NCI-H2107 treated with DMSO at 0.1 percent for 48 hours (cell line): ENCODE measurements around the gene PAPPA.

ENCODE experiments used
- DNase-seq: peaks from one replicate; lab custom pipeline; 2025; ENCODE audit not compliant: unreplicated experiment; lab: John Stamatoyannopoulos, UW

The PAPPA gene

GRCh38 chr9:116409129-116409528 is 255.5 kb downstream of the PAPPA start:
- no peak for DNase-seq

DNA sequence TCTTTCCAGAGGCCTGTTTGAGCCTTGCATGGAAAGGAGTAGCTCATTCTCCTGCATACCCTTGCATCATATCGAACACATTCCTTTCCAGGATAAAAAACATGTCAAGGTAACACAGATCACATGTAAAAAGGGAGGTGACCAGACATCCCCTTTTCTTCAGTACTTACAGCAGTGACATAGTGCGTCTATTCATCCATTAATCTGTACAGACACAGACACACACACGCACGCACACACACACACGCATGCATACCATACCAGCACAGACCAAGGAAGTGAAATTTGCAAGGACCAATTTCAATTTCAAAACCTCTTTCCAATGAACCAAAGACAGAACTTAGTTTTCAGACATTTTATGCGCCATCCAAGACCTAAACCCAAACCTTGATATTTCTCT is 256.0 kb downstream of the PAPPA start:
- no peak for DNase-seq

DNA sequence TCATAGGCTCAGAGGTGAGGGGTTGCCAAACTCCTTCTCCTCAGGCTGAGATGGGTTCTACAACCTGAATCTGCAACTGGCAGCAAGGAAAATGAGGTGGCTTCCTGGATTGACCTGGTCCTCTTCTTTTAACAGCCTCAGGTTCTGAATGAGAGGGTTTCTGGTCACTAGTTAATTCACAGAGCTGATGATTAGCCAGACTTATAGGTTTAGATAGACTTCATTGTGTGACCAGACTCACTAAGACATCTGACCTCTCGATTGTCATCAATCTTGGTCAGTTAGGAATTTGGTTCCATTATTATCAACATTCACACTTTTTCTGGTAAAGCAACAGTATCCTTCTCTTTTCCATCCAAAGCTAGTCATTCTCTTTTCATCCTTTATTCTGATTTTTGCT is 257.9 kb downstream of the PAPPA start:
- DNase-seq: no peak

GRCh38 chr9:116414374-116414773 is 260.8 kb downstream of the PAPPA start:
- no peak for DNase-seq

- no peak for DNase-seq
Observed at GRCh38 chr9:116416421-116416820, 262.8 kb downstream of the PAPPA start.

DNA sequence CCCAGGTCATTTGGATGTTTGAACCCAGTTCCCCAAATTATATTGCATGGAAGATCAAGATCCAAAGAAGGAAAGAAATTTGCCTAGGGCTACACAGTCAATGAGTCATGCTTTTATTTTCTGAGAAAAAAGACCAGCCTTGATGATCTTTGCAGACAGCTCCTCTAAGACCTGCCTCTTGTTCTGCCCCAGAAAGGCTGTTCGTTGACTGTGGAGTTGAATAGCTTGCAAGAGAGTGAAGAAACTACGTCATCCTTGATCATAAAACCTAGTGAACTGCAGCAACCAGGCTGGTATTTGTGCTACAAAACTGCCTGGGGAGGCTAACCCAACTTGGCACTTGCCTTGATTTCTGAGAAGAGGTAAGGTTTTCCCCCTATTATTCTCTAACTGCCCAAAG is 263.9 kb downstream of the PAPPA start:
- DNase-seq: no peak

- DNase-seq: no peak
Observed at GRCh38 chr9:116419181-116419580, 265.6 kb downstream of the PAPPA start.

DNA sequence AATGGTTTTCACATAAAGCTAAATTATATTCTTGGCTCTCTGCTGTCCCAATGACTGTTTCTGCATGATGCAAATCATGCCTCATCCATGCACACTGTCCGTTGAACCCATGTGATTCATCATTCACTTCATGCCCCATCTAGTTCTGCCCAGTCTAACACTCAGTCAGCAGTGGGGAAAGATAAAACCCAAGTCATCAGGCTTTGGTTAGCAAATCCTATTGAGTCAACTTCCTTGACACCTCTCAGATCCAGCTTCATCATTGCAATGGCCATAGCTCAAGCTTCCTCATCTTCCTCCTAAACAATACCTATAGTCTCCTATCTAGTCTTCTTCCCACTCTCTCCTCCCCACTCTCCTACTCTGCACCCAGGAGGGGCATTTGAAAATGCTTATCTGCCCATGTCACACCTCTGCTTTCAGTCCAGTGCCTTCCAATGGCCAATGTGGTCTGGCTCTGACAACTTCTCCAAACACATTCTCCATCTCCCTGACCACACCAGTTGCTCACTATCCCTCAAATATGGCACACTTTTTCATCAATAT is 267.5 kb downstream of the PAPPA start:
- no peak for DNase-seq

DNA sequence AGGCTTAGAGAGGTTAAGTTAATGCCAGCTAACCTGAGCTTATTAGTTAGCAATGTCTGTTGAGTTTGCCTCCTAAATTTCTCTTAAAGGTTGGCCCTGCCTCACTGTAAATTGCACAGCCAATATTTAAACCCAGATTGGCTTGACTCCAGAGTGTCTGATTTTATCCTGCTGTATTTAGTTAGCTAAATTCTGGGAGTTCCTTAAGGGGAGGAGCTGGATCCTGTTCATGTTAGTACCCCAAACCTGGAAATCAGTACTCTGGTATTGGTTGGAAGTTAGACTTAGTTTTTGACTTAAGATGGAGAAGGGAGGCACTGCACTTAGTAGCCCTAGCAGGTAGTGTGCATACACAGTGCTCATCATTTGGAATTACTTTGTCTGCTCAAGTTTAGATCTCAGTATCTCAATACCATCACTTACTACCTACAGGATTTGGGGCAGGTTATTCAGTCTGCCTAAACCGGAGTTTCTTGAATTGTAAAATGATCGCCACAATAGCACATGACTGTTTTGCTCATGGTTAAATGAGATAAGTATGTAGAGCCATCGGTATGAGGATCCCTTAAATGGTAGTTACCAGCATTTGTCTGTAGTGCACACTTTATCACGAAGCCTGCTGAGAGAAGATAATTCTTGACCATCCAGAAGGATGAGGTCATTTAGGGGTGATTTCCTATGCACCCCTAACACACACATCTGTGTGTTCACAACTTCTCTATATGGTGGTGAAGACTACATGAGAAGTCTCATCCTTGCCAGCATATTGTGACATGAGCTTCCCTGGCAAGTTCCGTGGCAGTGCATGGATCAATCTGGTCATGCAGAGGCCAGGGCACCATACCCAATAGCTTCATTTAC is 268.8 kb downstream of the PAPPA start:
- no peak for DNase-seq

DNA sequence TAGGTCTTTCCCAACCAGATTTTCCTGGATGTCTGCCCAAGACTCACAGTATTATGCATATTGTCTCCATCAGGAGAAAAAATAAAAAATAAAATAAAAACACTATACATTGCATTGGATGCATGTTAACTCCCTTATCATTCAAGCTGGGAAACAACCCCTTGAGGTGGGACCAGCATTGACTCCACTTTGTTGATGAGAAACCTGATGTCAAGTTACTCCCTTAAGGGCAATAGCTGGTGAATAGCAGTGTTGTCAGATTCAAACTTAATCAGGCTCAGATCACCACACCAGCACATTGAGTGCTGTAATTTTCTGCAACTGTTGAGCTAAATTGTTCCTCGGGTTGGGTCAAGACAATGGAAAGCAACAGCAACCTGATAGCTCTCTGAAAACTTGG is 269.6 kb downstream of the PAPPA start:
- peak; percentile 33 for DNase-seq

DNA sequence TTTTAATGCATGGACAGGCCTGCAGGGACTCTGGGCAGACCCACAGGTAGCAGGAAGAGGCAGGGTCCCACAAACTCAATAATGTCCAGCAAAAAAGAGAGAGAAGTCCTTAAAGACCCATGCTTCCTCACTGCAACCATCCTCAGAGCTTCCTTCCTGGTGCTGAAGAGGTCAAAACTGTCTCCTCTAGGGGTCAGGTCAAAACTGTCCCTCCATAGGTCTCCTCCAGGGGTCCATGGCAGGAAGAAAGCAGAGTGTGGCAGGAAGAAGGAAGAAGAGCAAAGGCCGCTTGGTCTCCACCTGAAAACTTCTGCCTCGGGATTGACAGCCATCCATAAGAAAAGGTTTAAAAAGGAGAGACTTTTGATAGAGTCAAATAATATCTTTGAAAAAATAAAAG is 271.7 kb downstream of the PAPPA start:
- no peak for DNase-seq

DNA sequence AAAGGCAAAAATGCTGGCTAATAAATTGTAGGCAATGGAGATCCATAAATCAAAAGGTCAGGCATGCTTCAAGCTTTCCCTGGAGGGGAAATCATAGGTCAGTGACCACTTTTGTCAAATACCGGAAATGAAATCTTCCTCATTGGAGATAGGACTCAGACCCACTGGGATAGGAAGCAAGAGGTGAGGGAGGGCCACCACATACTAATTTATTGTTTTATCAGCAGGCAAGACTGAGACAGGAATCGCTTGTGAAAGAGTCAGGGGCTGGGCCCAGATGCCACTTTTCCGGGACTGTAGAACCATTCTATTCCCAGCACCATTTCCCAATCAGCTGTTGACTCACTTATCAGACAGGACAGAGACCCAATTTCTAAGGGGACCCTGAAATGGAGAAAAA is 277.3 kb downstream of the PAPPA start:
- DNase-seq: no peak

DNA sequence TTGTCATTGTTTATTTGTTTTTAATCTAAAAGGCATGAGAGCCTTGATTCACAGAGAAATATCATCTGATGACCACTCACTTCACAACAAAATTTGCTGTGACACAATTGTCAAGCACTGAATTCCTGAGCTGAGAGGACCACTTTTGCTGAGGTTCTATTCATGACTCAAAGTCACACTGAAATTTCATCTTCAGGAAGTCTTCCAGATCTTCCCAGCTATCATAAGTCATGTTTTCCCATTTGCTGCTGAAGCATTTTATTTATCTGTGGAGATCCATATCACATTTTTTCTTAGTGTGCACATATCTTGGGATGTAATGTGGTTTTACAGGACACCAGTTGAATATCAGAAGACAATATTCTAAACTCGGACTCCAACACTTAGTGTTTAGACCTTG is 278.5 kb downstream of the PAPPA start:
- DNase-seq: no peak

- DNase-seq: no peak
Observed at GRCh38 chr9:116434314-116434713, 280.7 kb downstream of the PAPPA start.

GRCh38 chr9:116435706-116436105 is 282.1 kb downstream of the PAPPA start:
- no peak for DNase-seq

- DNase-seq: no peak
Observed at GRCh38 chr9:116436121-116436520, 282.5 kb downstream of the PAPPA start.

- no peak for DNase-seq
Observed at GRCh38 chr9:116437411-116438370, 284.1 kb downstream of the PAPPA start.

DNA sequence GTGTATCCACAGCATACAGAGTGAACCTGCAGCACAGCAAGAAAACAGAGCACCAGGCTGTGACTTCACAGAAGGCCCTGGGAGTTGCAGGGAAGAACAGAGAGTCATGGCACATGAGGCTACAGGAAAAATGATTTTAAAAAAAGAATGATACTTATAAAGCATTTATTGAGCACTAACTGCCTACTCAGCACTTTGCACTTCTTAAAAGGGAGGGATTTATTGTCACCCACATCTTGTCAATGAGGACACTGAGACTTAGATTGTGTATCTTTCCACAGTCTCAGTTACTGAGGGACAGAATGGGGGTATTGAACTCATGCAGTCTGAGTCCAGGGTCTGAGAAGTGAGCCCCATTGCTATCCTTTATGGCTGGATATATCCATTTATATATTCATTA is 288.9 kb downstream of the PAPPA start:
- DNase-seq: no peak

- no peak for DNase-seq
Observed at GRCh38 chr9:116447934-116448333, 294.3 kb downstream of the PAPPA start.

DNA sequence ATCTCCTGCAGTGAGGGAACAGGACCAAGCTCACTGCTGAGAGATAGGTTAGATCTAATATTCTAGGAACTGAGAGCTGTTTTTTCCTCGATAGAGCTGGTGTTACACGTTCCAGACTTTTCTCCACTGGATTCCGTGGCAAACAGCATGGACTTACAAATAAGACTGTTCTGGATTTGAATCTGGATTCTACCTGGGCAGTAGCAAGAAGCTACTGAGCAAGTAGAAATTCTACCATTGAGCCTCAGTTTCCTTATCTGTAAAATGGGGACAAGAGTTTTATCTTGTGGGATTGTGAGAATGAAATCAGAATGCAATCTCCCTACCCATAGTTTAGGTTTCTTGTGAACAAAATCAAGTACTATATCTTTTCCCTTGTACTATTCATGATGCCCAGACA is 294.8 kb downstream of the PAPPA start:
- DNase-seq: no peak

- no peak for DNase-seq
Observed at GRCh38 chr9:116449949-116450348, 296.4 kb downstream of the PAPPA start.
